ENCODE measurements around the gene COL24A1.
A peak's percentile ranks its signal among the peaks of the same experiment; 100 is the strongest.

Gene COL24A1

DNA sequence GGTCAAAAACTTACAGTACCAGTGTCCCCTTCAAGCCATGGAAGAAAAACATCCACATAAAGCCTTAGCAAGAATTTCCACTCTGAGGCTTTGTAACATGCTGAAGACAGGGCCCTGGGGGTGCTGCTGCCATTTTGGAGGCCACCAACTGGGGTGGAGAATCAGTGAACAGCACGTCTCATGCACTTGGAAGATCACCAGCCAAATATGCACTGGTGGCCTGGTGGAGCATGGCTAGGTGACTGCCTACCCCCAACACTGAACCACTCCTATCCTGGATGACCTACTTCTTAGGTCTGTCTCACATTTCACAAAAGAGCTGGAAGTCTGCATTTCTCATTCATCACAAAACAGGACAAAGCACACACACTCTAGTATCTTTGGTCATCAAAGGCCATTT is 126.4 kb downstream of the COL24A1 start:
- Histone ChIP-seq H2AFZ (ENCODE audit: insufficient read depth, low read length, poor library complexity) (no peak overlapping the region), H2BK5ac (ENCODE audit: low read depth, low read length, poor library complexity) (no peak overlapping the region), H2AK5ac (ENCODE audit: low read length) (no peak overlapping the region), H3K27ac (ENCODE audit: low read depth, low read length) (no peak overlapping the region), H3K18ac (ENCODE audit: low read length) (no peak overlapping the region), H3K4me2 (ENCODE audit: low read length) (no peak overlapping the region), H3K79me2 (ENCODE audit: control insufficient read depth, insufficient read depth, low read length, poor library complexity) (no peaks in the 10 kb centered on the region), H3K23ac (ENCODE audit: low read length) (no peak overlapping the region), H3K9ac (ENCODE audit: low read length) (no peak overlapping the region), H3K4me1 (ENCODE audit: control insufficient read depth in 1 of 2, insufficient read depth in 2 of 2, low read length in 2 of 2) (no peaks in the 10 kb centered on the region), H2BK12ac (ENCODE audit: low read length) (no peak overlapping the region), H3K4ac (ENCODE audit: low read depth, low read length) (no peak overlapping the region), H3K14ac (ENCODE audit: low read length) (no peak overlapping the region), H2BK120ac (ENCODE audit: insufficient read depth, low read length, poor library complexity) (no peak overlapping the region), H4K12ac (ENCODE audit: low read depth, low read length) (no peak overlapping the region), H3K36me3 (ENCODE audit: control insufficient read depth in 1 of 2, insufficient read depth in 2 of 2, low read length in 2 of 2) (no peaks in the 10 kb centered on the region), H3K9me3 (ENCODE audit: insufficient read depth, low read depth, low read length) (peaks cover 4% of the 10 kb centered on the region), H3K27me3 (ENCODE audit: insufficient read depth, low read length) (no peaks in the 10 kb centered on the region), H4K8ac (ENCODE audit: low read depth, low read length) (no peak overlapping the region), H3K79me1 (ENCODE audit: low read length) (no peaks in the 10 kb centered on the region), H4K91ac (ENCODE audit: low read depth, low read length) (no peak overlapping the region), H3K4me3 (ENCODE audit: low read depth, low read length) (no peak overlapping the region)
- WGBS (ENCODE audit: extremely low coverage, insufficient coverage, insufficient read length), result no CpG with 5 or more reads among the region's 1 CpG
- DNase-seq, result no peak

GRCh38 chr1:86018283-86018923 is 138.2 kb downstream of the COL24A1 start:
- Histone ChIP-seq H2BK120ac (ENCODE audit: insufficient read depth, low read length, poor library complexity) (no peak overlapping the region), H4K8ac (ENCODE audit: low read depth, low read length) (no peak overlapping the region), H3K4me3 (ENCODE audit: low read depth, low read length) (no peak overlapping the region), H3K14ac (ENCODE audit: low read length) (no peak overlapping the region), H3K23ac (ENCODE audit: low read length) (no peak overlapping the region), H2BK12ac (ENCODE audit: low read length) (no peak overlapping the region), H3K79me2 (ENCODE audit: control insufficient read depth, insufficient read depth, low read length, poor library complexity) (no peaks in the 10 kb centered on the region), H4K91ac (ENCODE audit: low read depth, low read length) (no peak overlapping the region), H3K27ac (ENCODE audit: low read depth, low read length) (no peak overlapping the region), H2BK5ac (ENCODE audit: low read depth, low read length, poor library complexity) (no peak overlapping the region), H2AFZ (ENCODE audit: insufficient read depth, low read length, poor library complexity) (no peak overlapping the region), H2AK5ac (ENCODE audit: low read length) (no peak overlapping the region), H3K4me1 (ENCODE audit: control insufficient read depth in 1 of 2, insufficient read depth in 2 of 2, low read length in 2 of 2) (no peaks in the 10 kb centered on the region), H3K79me1 (ENCODE audit: low read length) (no peaks in the 10 kb centered on the region), H4K12ac (ENCODE audit: low read depth, low read length) (no peak overlapping the region), H3K9ac (ENCODE audit: low read length) (no peak overlapping the region), H3K4ac (ENCODE audit: low read depth, low read length) (no peak overlapping the region), H3K4me2 (ENCODE audit: low read length) (no peak overlapping the region), H3K27me3 (ENCODE audit: insufficient read depth, low read length) (no peaks in the 10 kb centered on the region), H3K18ac (ENCODE audit: low read length) (no peak overlapping the region), H3K36me3 (ENCODE audit: control insufficient read depth in 1 of 2, insufficient read depth in 2 of 2, low read length in 2 of 2) (no peaks in the 10 kb centered on the region), H3K9me3 (ENCODE audit: insufficient read depth, low read depth, low read length) (no peaks in the 10 kb centered on the region)
- WGBS (ENCODE audit: extremely low coverage, insufficient coverage, insufficient read length), result no CpG with 5 or more reads among the region's 2 CpGs
- DNase-seq, result peak; percentile 14 to 69

DNA sequence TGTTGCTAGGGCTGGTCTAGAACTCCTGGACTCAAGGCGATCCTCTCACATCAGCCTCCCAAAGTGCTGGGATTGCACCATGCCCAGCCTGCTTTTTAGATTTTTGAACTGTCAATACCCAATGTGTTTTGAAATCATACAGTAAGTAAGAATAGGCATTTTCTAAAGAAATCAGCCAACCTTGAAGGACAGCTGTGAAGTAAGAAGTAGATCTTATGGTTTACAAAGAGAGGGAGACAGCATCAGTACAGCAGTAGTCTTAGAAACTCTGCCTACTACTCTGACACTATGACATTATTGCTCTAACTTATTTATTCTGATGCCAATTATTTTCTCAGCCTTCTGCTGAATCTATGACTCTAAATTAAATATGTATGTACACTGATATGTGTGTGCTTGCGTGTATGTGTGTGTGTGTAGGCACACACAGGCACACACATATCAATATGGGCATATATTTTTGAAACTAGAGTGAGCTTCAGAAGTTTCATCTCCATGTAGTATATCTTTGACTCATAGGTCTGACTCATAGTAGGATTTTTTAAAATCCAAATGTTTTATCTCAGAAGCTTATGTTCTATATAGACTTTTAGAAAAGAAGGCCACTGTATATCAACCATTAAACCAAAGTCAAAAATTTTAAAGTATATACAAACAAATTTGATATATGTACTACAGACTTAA is 140.4 kb downstream of the COL24A1 start:
- H4K91ac ChIP-seq (ENCODE audit: low read depth, low read length), result no peak overlapping the region
- no peaks in the 10 kb centered on the region for H3K27me3 ChIP-seq (ENCODE audit: insufficient read depth, low read length)
- no peak overlapping the region for H2AFZ ChIP-seq (ENCODE audit: insufficient read depth, low read length, poor library complexity)
- H4K8ac ChIP-seq (ENCODE audit: low read depth, low read length), result no peak overlapping the region
- no peak overlapping the region for H3K27ac ChIP-seq (ENCODE audit: low read depth, low read length)
- H2BK5ac ChIP-seq (ENCODE audit: low read depth, low read length, poor library complexity), result no peak overlapping the region
- DNase-seq, result peak in 1 of 2 donors; percentile 5
- H2AK5ac ChIP-seq (ENCODE audit: low read length), result no peak overlapping the region
- no peak overlapping the region for H3K14ac ChIP-seq (ENCODE audit: low read length)
- H3K79me2 ChIP-seq (ENCODE audit: control insufficient read depth, insufficient read depth, low read length, poor library complexity), result no peaks in the 10 kb centered on the region
- H3K4me2 ChIP-seq (ENCODE audit: low read length), result no peak overlapping the region
- H4K12ac ChIP-seq (ENCODE audit: low read depth, low read length), result no peak overlapping the region
- no peaks in the 10 kb centered on the region for H3K36me3 ChIP-seq (ENCODE audit: control insufficient read depth in 1 of 2, insufficient read depth in 2 of 2, low read length in 2 of 2)
- H3K9me3 ChIP-seq (ENCODE audit: insufficient read depth, low read depth, low read length), result no peaks in the 10 kb centered on the region
- no peak overlapping the region for H2BK12ac ChIP-seq (ENCODE audit: low read length)
- H3K18ac ChIP-seq (ENCODE audit: low read length), result no peak overlapping the region
- H3K79me1 ChIP-seq (ENCODE audit: low read length), result no peaks in the 10 kb centered on the region
- H3K9ac ChIP-seq (ENCODE audit: low read length), result no peak overlapping the region
- no CpG with 5 or more reads among the region's 2 CpGs for WGBS (ENCODE audit: extremely low coverage, insufficient coverage, insufficient read length)
- H3K4me1 ChIP-seq (ENCODE audit: control insufficient read depth in 1 of 2, insufficient read depth in 2 of 2, low read length in 2 of 2), result no peaks in the 10 kb centered on the region
- H3K4me3 ChIP-seq (ENCODE audit: low read depth, low read length), result no peak overlapping the region
- H2BK120ac ChIP-seq (ENCODE audit: insufficient read depth, low read length, poor library complexity), result no peak overlapping the region
- no peak overlapping the region for H3K23ac ChIP-seq (ENCODE audit: low read length)
- H3K4ac ChIP-seq (ENCODE audit: low read depth, low read length), result no peak overlapping the region

DNA sequence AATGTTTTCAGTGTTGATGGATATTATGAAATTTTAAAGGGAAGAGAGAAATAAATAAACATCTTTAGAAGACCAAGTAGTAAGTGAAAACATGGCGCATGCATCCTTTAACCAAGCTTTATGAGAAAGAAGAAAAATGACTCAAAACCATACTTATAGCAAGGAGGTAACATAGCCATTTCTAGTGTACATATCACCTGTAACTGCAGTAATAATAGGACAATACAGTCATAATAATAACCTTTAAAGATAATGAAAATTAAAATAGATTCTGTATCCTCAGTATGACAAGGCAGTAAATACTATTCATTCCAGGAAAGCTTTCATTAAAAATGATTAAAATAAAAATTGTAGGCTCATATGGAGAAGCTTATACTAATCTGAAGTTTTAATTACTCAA is 141.2 kb downstream of the COL24A1 start:
- Histone ChIP-seq H3K36me3 (ENCODE audit: control insufficient read depth in 1 of 2, insufficient read depth in 2 of 2, low read length in 2 of 2) (no peaks in the 10 kb centered on the region), H3K18ac (ENCODE audit: low read length) (no peak overlapping the region), H4K8ac (ENCODE audit: low read depth, low read length) (no peak overlapping the region), H2BK5ac (ENCODE audit: low read depth, low read length, poor library complexity) (no peak overlapping the region), H3K23ac (ENCODE audit: low read length) (no peak overlapping the region), H3K9ac (ENCODE audit: low read length) (no peak overlapping the region), H3K79me2 (ENCODE audit: control insufficient read depth, insufficient read depth, low read length, poor library complexity) (no peaks in the 10 kb centered on the region), H3K4me3 (ENCODE audit: low read depth, low read length) (no peak overlapping the region), H2BK120ac (ENCODE audit: insufficient read depth, low read length, poor library complexity) (no peak overlapping the region), H3K4me1 (ENCODE audit: control insufficient read depth in 1 of 2, insufficient read depth in 2 of 2, low read length in 2 of 2) (no peaks in the 10 kb centered on the region), H3K27ac (ENCODE audit: low read depth, low read length) (no peak overlapping the region), H2AK5ac (ENCODE audit: low read length) (no peak overlapping the region), H2AFZ (ENCODE audit: insufficient read depth, low read length, poor library complexity) (no peak overlapping the region), H3K4ac (ENCODE audit: low read depth, low read length) (no peak overlapping the region), H2BK12ac (ENCODE audit: low read length) (no peak overlapping the region), H3K27me3 (ENCODE audit: insufficient read depth, low read length) (no peaks in the 10 kb centered on the region), H3K14ac (ENCODE audit: low read length) (no peak overlapping the region), H3K79me1 (ENCODE audit: low read length) (no peaks in the 10 kb centered on the region), H4K12ac (ENCODE audit: low read depth, low read length) (no peak overlapping the region), H3K9me3 (ENCODE audit: insufficient read depth, low read depth, low read length) (no peaks in the 10 kb centered on the region), H3K4me2 (ENCODE audit: low read length) (no peak overlapping the region), H4K91ac (ENCODE audit: low read depth, low read length) (no peak overlapping the region)
- DNase-seq, result no peak
- WGBS (ENCODE audit: extremely low coverage, insufficient coverage, insufficient read length), result no CpG with 5 or more reads among the region's 1 CpG
